ENCODE data around the gene PTCD3. TPM values are rescaled to one million over a fixed set of nuclear protein-coding genes. Genes with fewer than 3 reads are reported as not detected.

Gene PTCD3
- total RNA-seq, 1 donor from 2014 or later: 156 TPM

DNA sequence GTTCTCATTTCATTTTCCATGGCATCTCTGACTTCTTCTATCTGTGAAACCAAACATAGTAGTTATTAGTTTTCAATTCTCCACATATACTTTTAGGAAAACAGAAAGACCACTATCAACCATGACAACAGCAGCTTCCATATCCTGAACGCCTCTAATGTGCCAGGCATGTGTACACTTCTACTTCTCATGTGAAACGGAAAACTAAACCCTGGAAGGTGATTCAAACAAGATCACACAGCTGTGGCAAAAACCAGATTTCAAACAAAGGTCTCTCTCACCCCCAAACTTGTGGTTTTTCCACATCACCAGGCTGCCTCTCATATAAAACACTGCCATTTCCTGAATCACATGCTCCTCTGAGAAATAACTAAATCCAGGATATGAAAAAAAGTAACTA lies 41.8 kb downstream of the PTCD3 start:
- Mint-ChIP-seq H3K27ac (no peak overlapping the region), H3K4me1 (no peaks in the 10 kb centered on the region), H3K9me3 (no peaks in the 10 kb centered on the region), H3K4me3 (no peak overlapping the region), H3K27me3 (ENCODE audit: low read depth) (no peaks in the 10 kb centered on the region), H3K36me3 (peaks cover 54% of the 10 kb centered on the region)
- DNase-seq (ENCODE audit: low spot score in 2 of 2, unreplicated experiment in 2 of 2): no peak
- TF ChIP-seq, protein P1, sequence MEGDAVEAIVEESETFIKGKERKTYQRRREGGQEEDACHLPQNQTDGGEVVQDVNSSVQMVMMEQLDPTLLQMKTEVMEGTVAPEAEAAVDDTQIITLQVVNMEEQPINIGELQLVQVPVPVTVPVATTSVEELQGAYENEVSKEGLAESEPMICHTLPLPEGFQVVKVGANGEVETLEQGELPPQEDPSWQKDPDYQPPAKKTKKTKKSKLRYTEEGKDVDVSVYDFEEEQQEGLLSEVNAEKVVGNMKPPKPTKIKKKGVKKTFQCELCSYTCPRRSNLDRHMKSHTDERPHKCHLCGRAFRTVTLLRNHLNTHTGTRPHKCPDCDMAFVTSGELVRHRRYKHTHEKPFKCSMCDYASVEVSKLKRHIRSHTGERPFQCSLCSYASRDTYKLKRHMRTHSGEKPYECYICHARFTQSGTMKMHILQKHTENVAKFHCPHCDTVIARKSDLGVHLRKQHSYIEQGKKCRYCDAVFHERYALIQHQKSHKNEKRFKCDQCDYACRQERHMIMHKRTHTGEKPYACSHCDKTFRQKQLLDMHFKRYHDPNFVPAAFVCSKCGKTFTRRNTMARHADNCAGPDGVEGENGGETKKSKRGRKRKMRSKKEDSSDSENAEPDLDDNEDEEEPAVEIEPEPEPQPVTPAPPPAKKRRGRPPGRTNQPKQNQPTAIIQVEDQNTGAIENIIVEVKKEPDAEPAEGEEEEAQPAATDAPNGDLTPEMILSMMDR (IDR thresholded peaks at IDR 0.05; ENCODE audit: unreplicated experiment): no peak

DNA sequence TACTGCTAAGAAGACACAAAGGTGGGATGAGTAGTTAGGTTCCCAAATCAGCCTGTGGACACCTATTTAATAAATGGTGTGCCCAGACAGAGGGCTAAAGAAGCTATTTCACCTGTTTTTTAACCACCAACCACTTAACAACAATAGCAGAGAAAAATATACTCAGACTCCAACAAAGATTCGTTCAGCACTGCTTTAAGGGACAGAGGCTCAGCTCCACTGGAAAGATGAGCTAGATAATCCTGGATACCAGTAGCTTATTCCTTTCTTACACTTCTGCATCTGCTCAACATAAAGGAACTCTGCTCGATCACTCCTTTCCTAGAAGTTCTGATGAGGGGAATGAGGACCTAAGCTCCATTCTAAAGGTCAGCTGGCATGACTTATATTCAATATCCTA lies 44.5 kb downstream of the PTCD3 start:
- TF ChIP-seq, protein P1 (IDR thresholded peaks at IDR 0.05; ENCODE audit: unreplicated experiment): no peak
- DNase-seq (ENCODE audit: low spot score in 2 of 2, unreplicated experiment in 2 of 2): no peak
- Mint-ChIP-seq H3K4me3 (no peak overlapping the region), H3K27me3 (ENCODE audit: low read depth) (no peaks in the 10 kb centered on the region), H3K36me3 (peaks cover 45% of the 10 kb centered on the region), H3K27ac (no peak overlapping the region), H3K4me1 (no peaks in the 10 kb centered on the region), H3K9me3 (no peaks in the 10 kb centered on the region)

DNA sequence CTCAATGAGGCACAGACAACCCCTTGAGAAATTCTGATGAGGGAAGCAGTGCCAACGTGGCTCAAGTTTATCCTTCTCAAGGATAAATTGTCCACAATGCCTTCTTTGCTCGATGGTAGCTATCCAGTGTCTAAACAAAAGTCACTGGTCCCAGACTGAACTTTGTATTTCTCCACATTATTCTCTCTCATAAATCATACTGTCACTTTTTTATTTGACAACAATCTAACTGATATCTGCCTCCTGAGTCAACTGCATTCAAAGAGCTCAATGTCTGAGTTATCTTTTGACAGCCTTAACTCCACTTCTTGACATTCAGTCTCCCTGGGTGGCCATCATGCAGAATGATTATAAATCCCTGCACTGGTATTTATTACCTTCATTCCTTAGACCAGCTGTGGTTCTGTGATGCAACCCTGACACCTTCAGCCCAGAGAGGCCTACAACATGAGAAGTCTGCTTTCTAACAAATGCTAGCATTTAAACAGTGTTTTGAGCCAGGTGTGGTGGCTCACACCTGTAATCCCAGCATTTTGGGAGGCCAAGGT lies 51.0 kb downstream of the PTCD3 start:
- no peaks in the 10 kb centered on the region for H3K27me3 Mint-ChIP-seq (ENCODE audit: low read depth)
- no peak for DNase-seq (ENCODE audit: low spot score in 2 of 2, unreplicated experiment in 2 of 2)
- peaks cover 30% of the 10 kb centered on the region for H3K36me3 Mint-ChIP-seq
- H3K4me3 Mint-ChIP-seq: no peak overlapping the region
- H3K27ac Mint-ChIP-seq: no peak overlapping the region
- H3K4me1 Mint-ChIP-seq: no peaks in the 10 kb centered on the region
- TF ChIP-seq, protein P1 (IDR thresholded peaks at IDR 0.05; ENCODE audit: unreplicated experiment): no peak
- H3K9me3 Mint-ChIP-seq: no peaks in the 10 kb centered on the region

- TF ChIP-seq, protein P1 (IDR thresholded peaks at IDR 0.05; ENCODE audit: unreplicated experiment): no peak
- Mint-ChIP-seq H3K27ac (no peak overlapping the region), H3K4me3 (no peak overlapping the region), H3K9me3 (no peaks in the 10 kb centered on the region), H3K27me3 (ENCODE audit: low read depth) (no peaks in the 10 kb centered on the region), H3K36me3 (peaks cover 34% of the 10 kb centered on the region), H3K4me1 (no peaks in the 10 kb centered on the region)
- no peak for DNase-seq (ENCODE audit: low spot score in 2 of 2, unreplicated experiment in 2 of 2)
Measured at GRCh38 chr2:86158286-86158685, 52.3 kb downstream of the PTCD3 start.

- no peaks in the 10 kb centered on the region for H3K9me3 Mint-ChIP-seq
- DNase-seq (ENCODE audit: low spot score in 2 of 2, unreplicated experiment in 2 of 2): no peak
- H3K27ac Mint-ChIP-seq: no peak overlapping the region
- no peaks in the 10 kb centered on the region for H3K27me3 Mint-ChIP-seq (ENCODE audit: low read depth)
- TF ChIP-seq, protein P1 (IDR thresholded peaks at IDR 0.05; ENCODE audit: unreplicated experiment): no peak
- no peaks in the 10 kb centered on the region for H3K4me1 Mint-ChIP-seq
- H3K36me3 Mint-ChIP-seq: peaks cover 39% of the 10 kb centered on the region
- no peak overlapping the region for H3K4me3 Mint-ChIP-seq
Measured at GRCh38 chr2:86160156-86160952, 54.3 kb downstream of the PTCD3 start.

All from mesothelial cell of epicardium (in vitro differentiated cells).